Kidney (tissue), 10 donors: ENCODE measurements around the gene GTF2H2C_2.
"Not testable (repeated sequence)": the region's sequence is repeated elsewhere in the genome, so short reads cannot be mapped to it uniquely, and the experiment has no call there.

Source experiments
- DNase-seq, 5 donors: peaks; one replicate each; pipeline ENCODE4 v3.0.0-alpha.2; 2013 to 2020
- FAIRE-seq: peaks from 2 replicates; lab custom pipeline; 2012; peaks lifted over from hg19 to GRCh38; lab: Jason Lieb, UNC
- H3K27ac ChIP-seq, 2 donors: one replicate each; pipeline ENCODE4 v1.7.0; 2013; ENCODE audit warnings: low read depth in 2 of 2, low read length in 2 of 2, inconsistent platforms in 1 of 2
- H3K27me3 ChIP-seq: one replicate; pipeline ENCODE4 v1.7.1; 2013; ENCODE audit warnings: low read length, inconsistent platforms; ENCODE audit not compliant: control insufficient read depth, insufficient read depth
- H3K36me3 ChIP-seq, 3 donors: one replicate each; pipeline versions ENCODE4 v1.7.0 to v1.7.1; 2013; ENCODE audit warnings: low read length in 3 of 3, control low read depth in 1 of 3, inconsistent platforms in 1 of 3; ENCODE audit not compliant: insufficient read depth in 3 of 3, control insufficient read depth in 2 of 3
- H3K4me1 ChIP-seq, 3 donors: one replicate each; pipeline versions ENCODE4 v1.7.0 to v1.7.1; 2013; ENCODE audit warnings: low read length in 3 of 3, inconsistent platforms in 1 of 3, low read depth in 1 of 3; ENCODE audit not compliant: control insufficient read depth in 2 of 3, insufficient read depth in 2 of 3
- H3K4me3 ChIP-seq, 3 donors: one replicate each; pipeline versions ENCODE4 v1.7.0 to v1.8.1; 2013; ENCODE audit warnings: low read length in 3 of 3, control low read depth in 1 of 3, inconsistent platforms in 1 of 3
- H3K9ac ChIP-seq, 3 donors: one replicate each; pipeline versions ENCODE4 v1.7.0 to v1.7.1; 2013; ENCODE audit warnings: low read length in 3 of 3, control low read depth in 1 of 3, inconsistent platforms in 1 of 3
- H3K9me3 ChIP-seq, 3 donors: one replicate each; pipeline versions ENCODE4 v1.7.0 to v1.7.1; 2013; ENCODE audit warnings: low read length in 3 of 3, control low read depth in 1 of 3, inconsistent platforms in 1 of 3; ENCODE audit not compliant: control insufficient read depth in 2 of 3, insufficient read depth in 1 of 3
- intact Hi-C: fragments of 100-400 bp; cut with DNase I; formaldehyde crosslinking; loops from one replicate; pipeline ENCODE4 v1.11.1; 2022
- donor health status: control.
- donor health status: control.
- donor health status: DM: yes; HTN: yes; CAD: no.
- donor health status: Normal renal cell carcinoma (clear cell type).

GTF2H2C_2 gene

DNA sequence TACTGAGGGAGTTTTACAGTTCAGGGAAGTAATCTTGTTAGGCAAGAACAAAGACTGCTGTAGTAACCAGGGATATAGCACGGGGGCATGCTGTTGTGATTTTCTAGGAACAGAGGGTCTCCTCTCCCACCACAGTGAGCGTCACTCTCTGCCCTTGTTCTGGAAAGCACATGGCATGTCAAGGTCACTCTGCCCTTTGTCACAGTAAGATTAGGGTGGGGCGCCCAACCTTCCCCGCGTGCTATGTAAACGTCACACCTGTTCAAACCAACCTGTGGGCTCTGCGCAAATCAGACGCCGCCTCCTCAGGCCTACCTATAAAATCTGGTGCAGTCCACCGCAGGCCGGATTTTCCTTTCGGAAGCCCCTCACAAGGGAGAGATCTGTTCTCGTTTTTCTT, 44.0 kb downstream of the GTF2H2C_2 start:
- FAIRE-seq, H3K27ac ChIP-seq, H3K9me3 ChIP-seq, H3K4me3 ChIP-seq, H3K36me3 ChIP-seq, H3K27me3 ChIP-seq, H3K9ac ChIP-seq, intact Hi-C loops, H3K4me1 ChIP-seq: not testable (repeated sequence)
- peak in 1 of 5 donors; percentile 9 for DNase-seq

DNA sequence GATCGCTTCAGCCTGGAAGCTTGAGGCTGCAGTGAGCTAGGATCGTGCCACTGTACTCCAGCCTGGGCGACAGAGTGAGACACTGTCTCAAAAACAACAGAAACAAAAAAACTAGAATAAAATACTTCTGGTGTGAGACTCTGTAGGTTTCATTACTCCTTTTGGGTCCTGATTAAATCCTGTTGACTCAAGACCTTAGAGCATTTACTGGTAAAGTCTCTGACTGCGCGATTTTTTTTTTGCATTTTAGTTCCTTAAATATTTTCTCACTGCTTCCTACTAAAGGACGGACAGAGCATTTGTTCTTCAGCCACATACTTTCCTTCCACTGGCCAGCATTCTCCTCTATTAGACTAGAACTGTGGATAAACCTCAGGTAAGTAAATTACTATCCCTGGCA, 46.8 kb downstream of the GTF2H2C_2 start:
- H3K9ac ChIP-seq, DNase-seq, H3K27me3 ChIP-seq, H3K4me1 ChIP-seq, H3K9me3 ChIP-seq, H3K4me3 ChIP-seq, H3K36me3 ChIP-seq, FAIRE-seq, H3K27ac ChIP-seq, intact Hi-C loops: not testable (repeated sequence)

GRCh38 chr5:70464019-70464637, 49.0 kb downstream of the GTF2H2C_2 start:
- H3K9me3 ChIP-seq, H3K4me3 ChIP-seq, H3K36me3 ChIP-seq, H3K9ac ChIP-seq, H3K27me3 ChIP-seq, H3K4me1 ChIP-seq, FAIRE-seq, H3K27ac ChIP-seq, intact Hi-C loops, DNase-seq: not testable (repeated sequence)

- H3K36me3 ChIP-seq, H3K27me3 ChIP-seq, FAIRE-seq, H3K4me1 ChIP-seq, intact Hi-C loops, H3K27ac ChIP-seq, H3K9me3 ChIP-seq, H3K9ac ChIP-seq, DNase-seq, H3K4me3 ChIP-seq: not testable (repeated sequence)
Measured at GRCh38 chr5:70469926-70470509, 54.9 kb downstream of the GTF2H2C_2 start.
